Liver (tissue), 9 donors: ENCODE data around the gene PRKACA. TPM values are rescaled to one million over a fixed set of nuclear protein-coding genes. Genes with fewer than 3 reads are reported as not detected.

Experiments used
- DNase-seq: peaks from one replicate; pipeline ENCODE4 v3.0.0-alpha.2; 2017; ENCODE audit warnings: low spot score
- H3K27ac ChIP-seq, 2 donors: one replicate each; pipeline ENCODE4 v1.7.0; 2013; ENCODE audit warnings: inconsistent platforms in 2 of 2, low read length in 2 of 2, control low read depth in 1 of 2, low read depth in 1 of 2, mild to moderate bottlenecking in 1 of 2
- H3K27me3 ChIP-seq, 4 donors: one replicate each; pipeline versions ENCODE4 v1.6.1 to v1.7.0; 2013; ENCODE audit warnings: low read length in 3 of 4, inconsistent platforms in 1 of 4, mild to moderate bottlenecking in 1 of 4, moderate library complexity in 1 of 4; ENCODE audit not compliant: control insufficient read depth in 4 of 4, insufficient read depth in 4 of 4
- H3K36me3 ChIP-seq, 4 donors: one replicate each; pipeline versions ENCODE4 v1.6.1 to v1.7.0; 2013; ENCODE audit warnings: low read length in 3 of 4, mild to moderate bottlenecking in 3 of 4, low read depth in 1 of 4, moderate library complexity in 1 of 4; ENCODE audit not compliant: control insufficient read depth in 4 of 4, insufficient read depth in 3 of 4
- H3K4me1 ChIP-seq, 4 donors: one replicate each; pipeline versions ENCODE4 v1.6.1 to v1.7.0; 2013; ENCODE audit warnings: low read length in 3 of 4, mild to moderate bottlenecking in 3 of 4, moderate library complexity in 1 of 4; ENCODE audit not compliant: control insufficient read depth in 4 of 4, insufficient read depth in 4 of 4
- H3K4me3 ChIP-seq, 3 donors: one replicate each; pipeline versions ENCODE4 v1.6.1 to v1.7.0; 2013; ENCODE audit warnings: low read length in 3 of 3, control low read depth in 1 of 3, low read depth in 1 of 3, mild to moderate bottlenecking in 1 of 3
- H3K9ac ChIP-seq, 2 donors: one replicate each; pipeline ENCODE4 v1.7.0; 2013; ENCODE audit warnings: low read length in 2 of 2, mild to moderate bottlenecking in 2 of 2, moderate library complexity in 2 of 2, control low read depth in 1 of 2, low read depth in 1 of 2
- H3K9me3 ChIP-seq, 4 donors: one replicate each; pipeline versions ENCODE4 v1.6.1 to v1.7.0; 2013; ENCODE audit warnings: low read length in 3 of 4; ENCODE audit not compliant: control insufficient read depth in 4 of 4
- EGR1 ChIP-seq, 2 donors: IDR thresholded peaks; 2 replicates each; pipeline ENCODE4 v1.6.1; 2016 to 2018; ENCODE audit warnings: antibody characterized with exemption in 2 of 2, low read depth in 2 of 2
- FOXA1 ChIP-seq: IDR thresholded peaks from 2 replicates; pipeline ENCODE4 v1.6.1; 2016; ENCODE audit warnings: antibody characterized with exemption
- FOXA2 ChIP-seq: IDR thresholded peaks from 2 replicates; pipeline ENCODE4 v1.6.1; 2016; ENCODE audit warnings: antibody characterized with exemption
- GABPA ChIP-seq, 2 donors: IDR thresholded peaks in 1 of 2; conservative IDR thresholded peaks in 1 of 2; 2 replicates each; pipeline ENCODE4 v1.6.1; 2016; ENCODE audit warnings: antibody characterized with exemption in 2 of 2, mild to moderate bottlenecking in 1 of 2, moderate library complexity in 1 of 2
- HNF4A ChIP-seq, 2 donors: conservative IDR thresholded peaks; 2 replicates each; pipeline ENCODE4 v1.6.1; 2016; ENCODE audit warnings: antibody characterized with exemption in 2 of 2, mild to moderate bottlenecking in 2 of 2
- HNF4G ChIP-seq: IDR thresholded peaks from 2 replicates; pipeline ENCODE4 v1.6.1; 2016; ENCODE audit warnings: antibody characterized with exemption
- JUND ChIP-seq, 2 donors: IDR thresholded peaks; 2 replicates each; pipeline ENCODE4 v1.6.1; 2016; ENCODE audit warnings: antibody characterized with exemption in 2 of 2
- NR2F2 ChIP-seq: IDR thresholded peaks from 2 replicates; pipeline ENCODE4 v1.6.1; 2016; ENCODE audit warnings: antibody characterized with exemption
- RAD21 ChIP-seq, 2 donors: IDR thresholded peaks; 2 replicates each; pipeline ENCODE4 v1.6.1; 2016; ENCODE audit warnings: antibody characterized with exemption in 2 of 2, mild to moderate bottlenecking in 2 of 2
- RXRA ChIP-seq, 2 donors: IDR thresholded peaks; 2 replicates each; pipeline ENCODE4 v1.6.1; 2017 to 2018; ENCODE audit warnings: antibody characterized with exemption in 2 of 2, mild to moderate bottlenecking in 1 of 2
- SP1 ChIP-seq: IDR thresholded peaks from 2 replicates; pipeline ENCODE4 v1.6.1; 2018; ENCODE audit warnings: antibody characterized with exemption, mild to moderate bottlenecking
- TAF1 ChIP-seq: conservative IDR thresholded peaks from 2 replicates; pipeline ENCODE4 v1.6.1; 2016; ENCODE audit warnings: antibody characterized with exemption, mild to moderate bottlenecking
- YY1 ChIP-seq: IDR thresholded peaks from 2 replicates; pipeline ENCODE4 v1.6.1; 2016; ENCODE audit warnings: antibody characterized with exemption, mild to moderate bottlenecking
- whole genome bisulfite sequencing: extraction: QIAGEN DNeasy Blood & Tissue Kit; methylation state at CpG from one replicate; pipeline ENCODE4 v1.1.7; 2013; 5-methylcytosine and 5-hydroxymethylcytosine counted together
- polyA plus RNA-seq, 2 donors: library from polyadenylated mRNA; stranded (reverse) in 1 of 2; unstranded in 1 of 2; fragments of 200-250 nt in 1 of 2; fragments of >200 nt in 1 of 2; fragmentation: Nextera tagmentation in 1 of 2; extraction: Ambion mirVana in 1 of 2; gene quantifications; one replicate each; pipeline versions ENCODE4 v1.2.1 to v1.2.3, GENCODE V29; 2013 to 2015
- total RNA-seq, 2 donors: library from RNA; depleted of rRNA; stranded (reverse); fragments of >200 nt; gene quantifications; one replicate each; pipeline ENCODE4 v1.2.3, GENCODE V29; 2014
- TF ChIP-seq, protein P1 (sequence below): IDR thresholded peaks from 2 replicates; pipeline ENCODE4 v1.6.1; 2016; ENCODE audit warnings: antibody characterized with exemption
- TF ChIP-seq, protein P2 (sequence below): IDR thresholded peaks from 2 replicates; pipeline ENCODE4 v1.6.1; 2016; ENCODE audit warnings: antibody characterized with exemption
- TF ChIP-seq, protein P3 (sequence below): fragments of 150-350 bp; IDR thresholded peaks from 2 replicates; pipeline ENCODE4 v1.5.1; 2017; ENCODE audit warnings: improper control_type of control experiment, low read depth, low read length; ENCODE audit not compliant: missing input control
- TF ChIP-seq, protein P4 (sequence below): IDR thresholded peaks from 2 replicates; pipeline ENCODE4 v1.6.1; 2016; ENCODE audit warnings: antibody characterized with exemption, mild to moderate bottlenecking
- TF ChIP-seq, protein P5 (sequence below): IDR thresholded peaks from 2 replicates; pipeline ENCODE4 v1.6.1; 2016; ENCODE audit warnings: antibody characterized with exemption
- donor health status: healthy.
- donor health status: healthy.
- donor health status: healthy.
- donor health status: healthy.
- donor health status: healthy.

PRKACA gene
- total and polyA plus RNA-seq, 4 donors = 15.5 to 72.4 (median 40.2) TPM

DNA sequence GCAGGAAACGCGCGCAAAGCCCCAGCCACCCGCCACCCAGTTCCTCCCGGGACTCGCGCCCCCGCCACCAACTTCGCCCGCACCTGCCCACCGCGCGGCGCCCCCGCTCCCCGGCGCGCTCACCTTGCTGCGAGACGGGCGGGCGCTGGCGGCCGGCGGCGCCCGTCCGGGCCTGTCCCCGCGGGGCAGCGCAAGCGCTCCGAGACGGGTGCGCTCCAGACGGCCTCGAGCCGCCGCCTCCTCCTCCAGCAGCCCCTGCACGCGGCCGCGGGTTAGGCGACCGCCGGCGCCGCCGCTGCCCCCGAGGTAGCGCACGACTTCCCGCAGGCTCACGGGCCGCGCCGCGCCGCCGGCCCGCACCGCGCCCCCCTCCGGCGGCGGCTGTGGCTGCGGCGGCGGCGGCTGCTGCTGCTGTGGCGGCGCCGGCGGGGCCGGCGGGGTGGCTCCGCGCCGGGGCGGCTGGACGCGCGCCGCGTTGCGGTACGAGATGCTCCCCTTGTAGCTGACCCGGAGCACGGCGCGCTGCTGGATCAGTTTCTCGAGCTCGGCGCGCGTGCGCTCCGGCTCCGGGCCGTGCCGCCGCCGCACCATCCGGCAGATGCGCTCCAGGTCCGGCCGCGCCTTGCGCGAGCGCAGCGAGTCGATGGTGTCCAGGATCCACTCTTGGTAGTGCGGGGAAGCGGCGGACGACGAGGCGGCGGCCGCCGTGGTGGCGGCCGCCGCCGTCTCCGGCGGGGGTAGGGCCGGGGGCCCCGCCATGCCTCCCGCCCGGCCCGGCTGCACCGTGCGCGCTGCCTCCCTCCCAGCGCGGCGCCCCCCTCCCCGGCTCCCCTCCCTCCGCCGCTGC is 27.7 kb downstream of the PRKACA start:
- 2% methylated on average over 140 of the region's 142 CpGs for WGBS
- Histone ChIP-seq H3K9ac (no peak overlapping the region), H3K4me3 (peak overlapping the region in 2 of 3 donors; percentile 55 to 89), H3K4me1 (peaks cover 7 to 21% (median 11%) of the 10 kb centered on the region in 4 donors), H3K27me3 (no peaks in the 10 kb centered on the region), H3K9me3 (peaks cover 0 to 5% (median 3%) of the 10 kb centered on the region in 4 donors), H3K36me3 (peaks cover 0 to 1% (median 0%) of the 10 kb centered on the region in 4 donors), H3K27ac (peak overlapping the region in 1 of 2 donors; percentile 46)
- TF ChIP-seq RAD21 (IDR thresholded peaks at IDR 0.05) (no peak), NR2F2 (no peak), HNF4G (no peak)
- peak; percentile 52 for DNase-seq

DNA sequence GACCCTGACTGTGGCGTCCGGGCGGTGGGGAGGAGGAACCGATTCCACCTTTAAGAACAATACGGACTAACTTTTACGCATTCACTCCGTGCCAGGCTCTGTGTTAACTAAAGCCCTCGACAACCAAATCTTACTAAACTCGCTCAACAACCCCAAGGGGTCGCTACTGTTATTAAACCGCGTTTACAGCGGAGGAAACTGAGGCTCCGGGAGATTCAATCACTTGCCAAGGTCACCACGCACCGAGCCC is 28.2 kb downstream of the PRKACA start:
- TF ChIP-seq, protein P1, sequence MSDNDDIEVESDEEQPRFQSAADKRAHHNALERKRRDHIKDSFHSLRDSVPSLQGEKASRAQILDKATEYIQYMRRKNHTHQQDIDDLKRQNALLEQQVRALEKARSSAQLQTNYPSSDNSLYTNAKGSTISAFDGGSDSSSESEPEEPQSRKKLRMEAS = no peak
- TF ChIP-seq FOXA1 (no peak), HNF4A (conservative IDR thresholded peaks at IDR 0.05) (no peak), RAD21 (IDR thresholded peaks at IDR 0.05) (no peak), JUND (IDR thresholded peaks at IDR 0.05) (no peak), GABPA (IDR thresholded peaks at IDR 0.05 in 1 of 2, conservative IDR thresholded peaks at IDR 0.05 in 1 of 2) (no peak), FOXA2 (no peak), NR2F2 (no peak), SP1 (no peak), RXRA (IDR thresholded peaks at IDR 0.05) (no peak), HNF4G (no peak), EGR1 (IDR thresholded peaks at IDR 0.05; ENCODE audit: low read depth in 2 of 2) (no peak), YY1 (no peak), TAF1 (no peak)
- TF ChIP-seq, protein P2, sequence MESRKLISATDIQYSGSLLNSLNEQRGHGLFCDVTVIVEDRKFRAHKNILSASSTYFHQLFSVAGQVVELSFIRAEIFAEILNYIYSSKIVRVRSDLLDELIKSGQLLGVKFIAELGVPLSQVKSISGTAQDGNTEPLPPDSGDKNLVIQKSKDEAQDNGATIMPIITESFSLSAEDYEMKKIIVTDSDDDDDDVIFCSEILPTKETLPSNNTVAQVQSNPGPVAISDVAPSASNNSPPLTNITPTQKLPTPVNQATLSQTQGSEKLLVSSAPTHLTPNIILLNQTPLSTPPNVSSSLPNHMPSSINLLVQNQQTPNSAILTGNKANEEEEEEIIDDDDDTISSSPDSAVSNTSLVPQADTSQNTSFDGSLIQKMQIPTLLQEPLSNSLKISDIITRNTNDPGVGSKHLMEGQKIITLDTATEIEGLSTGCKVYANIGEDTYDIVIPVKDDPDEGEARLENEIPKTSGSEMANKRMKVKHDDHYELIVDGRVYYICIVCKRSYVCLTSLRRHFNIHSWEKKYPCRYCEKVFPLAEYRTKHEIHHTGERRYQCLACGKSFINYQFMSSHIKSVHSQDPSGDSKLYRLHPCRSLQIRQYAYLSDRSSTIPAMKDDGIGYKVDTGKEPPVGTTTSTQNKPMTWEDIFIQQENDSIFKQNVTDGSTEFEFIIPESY = no peak
- TF ChIP-seq, protein P3, sequence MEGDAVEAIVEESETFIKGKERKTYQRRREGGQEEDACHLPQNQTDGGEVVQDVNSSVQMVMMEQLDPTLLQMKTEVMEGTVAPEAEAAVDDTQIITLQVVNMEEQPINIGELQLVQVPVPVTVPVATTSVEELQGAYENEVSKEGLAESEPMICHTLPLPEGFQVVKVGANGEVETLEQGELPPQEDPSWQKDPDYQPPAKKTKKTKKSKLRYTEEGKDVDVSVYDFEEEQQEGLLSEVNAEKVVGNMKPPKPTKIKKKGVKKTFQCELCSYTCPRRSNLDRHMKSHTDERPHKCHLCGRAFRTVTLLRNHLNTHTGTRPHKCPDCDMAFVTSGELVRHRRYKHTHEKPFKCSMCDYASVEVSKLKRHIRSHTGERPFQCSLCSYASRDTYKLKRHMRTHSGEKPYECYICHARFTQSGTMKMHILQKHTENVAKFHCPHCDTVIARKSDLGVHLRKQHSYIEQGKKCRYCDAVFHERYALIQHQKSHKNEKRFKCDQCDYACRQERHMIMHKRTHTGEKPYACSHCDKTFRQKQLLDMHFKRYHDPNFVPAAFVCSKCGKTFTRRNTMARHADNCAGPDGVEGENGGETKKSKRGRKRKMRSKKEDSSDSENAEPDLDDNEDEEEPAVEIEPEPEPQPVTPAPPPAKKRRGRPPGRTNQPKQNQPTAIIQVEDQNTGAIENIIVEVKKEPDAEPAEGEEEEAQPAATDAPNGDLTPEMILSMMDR = no peak
- TF ChIP-seq, protein P4, sequence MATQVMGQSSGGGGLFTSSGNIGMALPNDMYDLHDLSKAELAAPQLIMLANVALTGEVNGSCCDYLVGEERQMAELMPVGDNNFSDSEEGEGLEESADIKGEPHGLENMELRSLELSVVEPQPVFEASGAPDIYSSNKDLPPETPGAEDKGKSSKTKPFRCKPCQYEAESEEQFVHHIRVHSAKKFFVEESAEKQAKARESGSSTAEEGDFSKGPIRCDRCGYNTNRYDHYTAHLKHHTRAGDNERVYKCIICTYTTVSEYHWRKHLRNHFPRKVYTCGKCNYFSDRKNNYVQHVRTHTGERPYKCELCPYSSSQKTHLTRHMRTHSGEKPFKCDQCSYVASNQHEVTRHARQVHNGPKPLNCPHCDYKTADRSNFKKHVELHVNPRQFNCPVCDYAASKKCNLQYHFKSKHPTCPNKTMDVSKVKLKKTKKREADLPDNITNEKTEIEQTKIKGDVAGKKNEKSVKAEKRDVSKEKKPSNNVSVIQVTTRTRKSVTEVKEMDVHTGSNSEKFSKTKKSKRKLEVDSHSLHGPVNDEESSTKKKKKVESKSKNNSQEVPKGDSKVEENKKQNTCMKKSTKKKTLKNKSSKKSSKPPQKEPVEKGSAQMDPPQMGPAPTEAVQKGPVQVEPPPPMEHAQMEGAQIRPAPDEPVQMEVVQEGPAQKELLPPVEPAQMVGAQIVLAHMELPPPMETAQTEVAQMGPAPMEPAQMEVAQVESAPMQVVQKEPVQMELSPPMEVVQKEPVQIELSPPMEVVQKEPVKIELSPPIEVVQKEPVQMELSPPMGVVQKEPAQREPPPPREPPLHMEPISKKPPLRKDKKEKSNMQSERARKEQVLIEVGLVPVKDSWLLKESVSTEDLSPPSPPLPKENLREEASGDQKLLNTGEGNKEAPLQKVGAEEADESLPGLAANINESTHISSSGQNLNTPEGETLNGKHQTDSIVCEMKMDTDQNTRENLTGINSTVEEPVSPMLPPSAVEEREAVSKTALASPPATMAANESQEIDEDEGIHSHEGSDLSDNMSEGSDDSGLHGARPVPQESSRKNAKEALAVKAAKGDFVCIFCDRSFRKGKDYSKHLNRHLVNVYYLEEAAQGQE = no peak
- TF ChIP-seq, protein P5, sequence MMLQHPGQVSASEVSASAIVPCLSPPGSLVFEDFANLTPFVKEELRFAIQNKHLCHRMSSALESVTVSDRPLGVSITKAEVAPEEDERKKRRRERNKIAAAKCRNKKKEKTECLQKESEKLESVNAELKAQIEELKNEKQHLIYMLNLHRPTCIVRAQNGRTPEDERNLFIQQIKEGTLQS = no peak
- peak overlapping the region in 1 of 3 donors; percentile 89 for H3K4me3 ChIP-seq
- H3K4me1 ChIP-seq = peaks cover 7 to 21% (median 12%) of the 10 kb centered on the region in 4 donors
- no peak for DNase-seq
- H3K36me3 ChIP-seq = peaks cover 0 to 1% (median 0%) of the 10 kb centered on the region in 4 donors
- WGBS = 36% methylated on average over 16 of the region's 16 CpGs
- no peaks in the 10 kb centered on the region for H3K27me3 ChIP-seq
- no peak overlapping the region for H3K27ac ChIP-seq
- H3K9ac ChIP-seq = no peak overlapping the region
- H3K9me3 ChIP-seq = peaks cover 0 to 5% (median 3%) of the 10 kb centered on the region in 4 donors
